Parathyroid adenoma (tissue), 2 donors: ENCODE data around the gene ZNF469.

Experiments used
- H2AFZ ChIP-seq: fragments of 300-600 bp; sonication (generic); one replicate; pipeline ENCODE4 v1.7.0; 2017; ENCODE audit warnings: antibody characterized with exemption, mild to moderate bottlenecking
- H3K27ac ChIP-seq: fragments of 300-600 bp; sonication (generic); one replicate; pipeline ENCODE4 v1.7.0; 2017
- H3K27me3 ChIP-seq: fragments of 300-600 bp; sonication (generic); one replicate; pipeline ENCODE4 v1.7.0; 2017; ENCODE audit warnings: low read length; ENCODE audit not compliant: control insufficient read depth, insufficient read depth
- H3K36me3 ChIP-seq: fragments of 300-600 bp; sonication (generic); one replicate; pipeline ENCODE4 v1.7.0; 2017; ENCODE audit warnings: low read length; ENCODE audit not compliant: control insufficient read depth, insufficient read depth
- H3K4me1 ChIP-seq: fragments of 300-600 bp; sonication (generic); one replicate; pipeline ENCODE4 v1.7.0; 2017; ENCODE audit warnings: control low read depth
- H3K4me2 ChIP-seq: fragments of 300-600 bp; sonication (generic); one replicate; pipeline ENCODE4 v1.7.0; 2017; ENCODE audit warnings: low read length
- H3K4me3 ChIP-seq: fragments of 300-600 bp; sonication (generic); one replicate; pipeline ENCODE4 v1.7.0; 2017; ENCODE audit warnings: low read depth, low read length
- H3K79me2 ChIP-seq: fragments of 300-600 bp; sonication (generic); one replicate; pipeline ENCODE4 v1.7.0; 2017; ENCODE audit warnings: control low read depth
- H3K9ac ChIP-seq: fragments of 300-600 bp; sonication (generic); one replicate; pipeline ENCODE4 v1.7.0; 2017; ENCODE audit warnings: mild to moderate bottlenecking
- H3K9me3 ChIP-seq: fragments of 300-600 bp; sonication (generic); one replicate; pipeline ENCODE4 v1.7.0; 2017; ENCODE audit warnings: low read length; ENCODE audit not compliant: control insufficient read depth
- TF ChIP-seq, protein P1 (sequence below): fragments of 300-600 bp; sonication (generic); IDR thresholded peaks from one replicate; pipeline ENCODE4 v1.7.0; 2017; ENCODE audit warnings: antibody characterized with exemption, mild to moderate bottlenecking
- donor health status: primary hyperparathyroidism.

Gene ZNF469

DNA sequence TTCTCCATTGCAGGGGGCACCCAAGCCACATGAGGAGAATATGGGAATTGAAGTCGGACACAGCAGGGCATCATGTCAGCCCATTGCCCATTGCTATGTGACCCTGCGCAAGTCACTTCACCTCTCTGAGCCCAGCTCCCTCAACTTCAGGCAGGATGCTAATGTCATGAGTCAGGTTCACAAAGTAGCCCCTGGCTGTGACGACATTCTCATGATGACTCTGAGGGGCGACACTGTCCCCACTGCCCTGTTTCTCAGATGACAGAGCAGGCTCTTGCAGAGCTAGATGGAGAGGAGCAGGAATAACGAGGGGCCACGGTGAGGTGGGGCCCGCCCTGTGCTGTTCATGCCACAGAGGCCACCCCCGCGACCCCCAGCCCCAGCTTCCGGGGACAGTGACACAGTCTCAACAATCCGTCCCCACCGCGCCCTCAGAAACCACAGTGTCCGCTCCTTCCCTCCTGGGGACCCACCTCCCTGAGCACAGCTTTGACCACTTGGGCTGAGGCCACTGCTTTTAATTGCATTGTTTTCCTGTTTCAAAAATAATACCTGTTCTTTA, 13.2 kb upstream of the ZNF469 start:
- Histone ChIP-seq H3K79me2 (no peaks in the 10 kb centered on the region), H3K9ac (no peak overlapping the region), H3K36me3 (no peaks in the 10 kb centered on the region), H3K27ac (no peak overlapping the region), H3K4me2 (no peak overlapping the region), H3K4me1 (no peaks in the 10 kb centered on the region), H3K9me3 (no peaks in the 10 kb centered on the region), H3K4me3 (no peak overlapping the region), H3K27me3 (no peaks in the 10 kb centered on the region), H2AFZ (no peak overlapping the region)
- TF ChIP-seq, protein P1, sequence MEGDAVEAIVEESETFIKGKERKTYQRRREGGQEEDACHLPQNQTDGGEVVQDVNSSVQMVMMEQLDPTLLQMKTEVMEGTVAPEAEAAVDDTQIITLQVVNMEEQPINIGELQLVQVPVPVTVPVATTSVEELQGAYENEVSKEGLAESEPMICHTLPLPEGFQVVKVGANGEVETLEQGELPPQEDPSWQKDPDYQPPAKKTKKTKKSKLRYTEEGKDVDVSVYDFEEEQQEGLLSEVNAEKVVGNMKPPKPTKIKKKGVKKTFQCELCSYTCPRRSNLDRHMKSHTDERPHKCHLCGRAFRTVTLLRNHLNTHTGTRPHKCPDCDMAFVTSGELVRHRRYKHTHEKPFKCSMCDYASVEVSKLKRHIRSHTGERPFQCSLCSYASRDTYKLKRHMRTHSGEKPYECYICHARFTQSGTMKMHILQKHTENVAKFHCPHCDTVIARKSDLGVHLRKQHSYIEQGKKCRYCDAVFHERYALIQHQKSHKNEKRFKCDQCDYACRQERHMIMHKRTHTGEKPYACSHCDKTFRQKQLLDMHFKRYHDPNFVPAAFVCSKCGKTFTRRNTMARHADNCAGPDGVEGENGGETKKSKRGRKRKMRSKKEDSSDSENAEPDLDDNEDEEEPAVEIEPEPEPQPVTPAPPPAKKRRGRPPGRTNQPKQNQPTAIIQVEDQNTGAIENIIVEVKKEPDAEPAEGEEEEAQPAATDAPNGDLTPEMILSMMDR, result no peak

DNA sequence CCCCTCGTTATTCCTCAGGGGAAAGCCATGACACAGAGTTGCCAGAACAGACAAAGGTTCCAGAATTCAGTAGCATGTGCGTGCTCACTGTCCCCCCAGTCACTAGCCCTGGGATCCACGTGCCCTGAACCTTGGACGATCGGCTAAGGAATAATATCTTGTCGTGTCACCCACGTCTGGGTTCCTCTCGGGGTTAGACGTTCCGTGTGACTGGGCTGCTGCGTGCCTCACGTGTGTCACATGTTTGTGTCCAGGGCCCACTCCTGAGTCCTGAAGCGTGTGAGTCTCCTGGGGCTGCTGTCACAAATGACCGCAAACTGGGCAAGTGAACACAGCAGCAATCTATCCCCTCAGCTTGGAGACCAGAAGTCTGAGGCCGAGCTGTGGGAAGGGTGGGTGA, 12.4 kb upstream of the ZNF469 start:
- TF ChIP-seq, protein P1, result no peak
- Histone ChIP-seq H3K9me3 (no peaks in the 10 kb centered on the region), H3K36me3 (no peaks in the 10 kb centered on the region), H2AFZ (no peak overlapping the region), H3K4me1 (no peaks in the 10 kb centered on the region), H3K4me3 (no peak overlapping the region), H3K9ac (no peak overlapping the region), H3K27me3 (no peaks in the 10 kb centered on the region), H3K79me2 (no peaks in the 10 kb centered on the region), H3K4me2 (no peak overlapping the region), H3K27ac (no peak overlapping the region)

DNA sequence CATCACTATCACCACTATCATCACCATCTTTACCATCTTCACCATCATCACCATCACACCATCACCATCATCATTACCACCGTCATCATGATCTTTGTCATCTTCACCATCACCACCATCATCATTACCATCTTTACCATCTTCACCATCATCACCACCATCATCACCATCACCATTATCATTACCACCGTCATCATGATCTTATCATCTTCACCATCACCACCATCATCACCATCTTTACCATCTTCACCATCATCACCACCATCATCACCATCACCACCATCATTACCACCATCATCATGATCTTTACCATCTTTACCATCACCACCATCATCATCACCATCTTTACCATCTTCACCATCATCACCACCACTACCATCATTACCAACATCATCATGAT, 10.2 kb upstream of the ZNF469 start:
- no peaks in the 10 kb centered on the region for H3K27me3 ChIP-seq
- TF ChIP-seq, protein P1, result no peak
- no peaks in the 10 kb centered on the region for H3K9me3 ChIP-seq
- no peak overlapping the region for H3K4me2 ChIP-seq
- no peak overlapping the region for H3K4me3 ChIP-seq
- H3K4me1 ChIP-seq, result no peaks in the 10 kb centered on the region
- no peak overlapping the region for H2AFZ ChIP-seq
- H3K79me2 ChIP-seq, result no peaks in the 10 kb centered on the region
- no peaks in the 10 kb centered on the region for H3K36me3 ChIP-seq
- no peak overlapping the region for H3K27ac ChIP-seq
- H3K9ac ChIP-seq, result no peak overlapping the region

DNA sequence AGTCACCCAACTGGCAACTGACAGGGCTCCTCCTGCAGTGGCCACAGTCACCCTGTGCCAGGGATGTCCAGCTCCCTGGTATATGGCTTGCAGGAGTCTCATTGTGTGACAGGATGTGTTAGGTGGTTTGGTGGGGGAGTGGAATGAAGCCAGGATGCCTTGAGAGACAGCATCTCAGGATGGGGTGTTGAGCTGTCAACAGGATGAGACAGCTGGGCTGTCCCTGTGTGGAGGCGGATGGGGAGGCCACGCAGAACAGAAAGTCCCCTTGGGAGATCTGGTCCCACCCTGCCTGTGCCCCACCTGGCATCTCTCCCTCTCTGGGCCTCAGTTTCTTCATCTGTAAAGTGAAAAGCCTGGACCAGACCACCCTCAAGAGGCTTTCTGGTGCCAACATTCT, 9.5 kb upstream of the ZNF469 start:
- no peak overlapping the region for H2AFZ ChIP-seq
- TF ChIP-seq, protein P1, result no peak
- H3K27ac ChIP-seq, result no peak overlapping the region
- no peak overlapping the region for H3K4me2 ChIP-seq
- no peaks in the 10 kb centered on the region for H3K4me1 ChIP-seq
- H3K36me3 ChIP-seq, result no peaks in the 10 kb centered on the region
- H3K79me2 ChIP-seq, result no peaks in the 10 kb centered on the region
- no peak overlapping the region for H3K9ac ChIP-seq
- H3K4me3 ChIP-seq, result no peak overlapping the region
- H3K27me3 ChIP-seq, result no peaks in the 10 kb centered on the region
- H3K9me3 ChIP-seq, result no peaks in the 10 kb centered on the region

DNA sequence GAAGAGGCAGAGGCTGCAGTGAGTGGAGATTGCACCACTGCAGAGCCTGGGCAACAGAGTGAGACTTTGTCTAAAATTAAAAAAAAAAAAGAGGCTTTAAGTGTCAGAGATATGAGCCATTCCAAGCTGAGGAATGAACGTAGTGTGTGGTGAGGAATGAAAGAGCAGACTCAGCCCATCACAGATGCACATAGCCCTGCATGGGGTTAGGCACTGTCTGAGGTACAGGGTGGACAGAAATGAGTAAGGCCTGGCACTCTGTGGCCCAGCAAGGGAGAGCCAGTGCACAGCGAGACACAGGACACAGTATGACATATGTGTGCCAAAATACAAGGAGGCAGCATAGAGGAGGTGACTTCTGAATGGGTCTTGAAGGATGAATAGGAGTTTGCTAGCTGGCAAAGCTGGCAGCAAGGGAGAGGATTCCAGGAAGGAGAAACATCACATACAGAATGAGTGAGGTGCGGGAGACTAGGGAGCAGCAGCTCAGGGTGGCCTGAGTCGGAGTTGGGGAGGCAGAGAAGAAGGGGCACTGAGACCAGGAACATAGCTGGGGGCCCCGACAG, 8.7 kb upstream of the ZNF469 start:
- H3K27me3 ChIP-seq, result no peaks in the 10 kb centered on the region
- H3K9ac ChIP-seq, result no peak overlapping the region
- TF ChIP-seq, protein P1, result no peak
- no peaks in the 10 kb centered on the region for H3K9me3 ChIP-seq
- no peak overlapping the region for H3K27ac ChIP-seq
- no peaks in the 10 kb centered on the region for H3K4me1 ChIP-seq
- no peaks in the 10 kb centered on the region for H3K36me3 ChIP-seq
- no peak overlapping the region for H3K4me2 ChIP-seq
- H3K79me2 ChIP-seq, result no peaks in the 10 kb centered on the region
- H3K4me3 ChIP-seq, result no peak overlapping the region
- no peak overlapping the region for H2AFZ ChIP-seq
